Kidney (tissue), 14 donors: ENCODE results near the gene SPHK2. TPM values are rescaled to one million over a fixed set of nuclear protein-coding genes. Genes with fewer than 3 reads are reported as not detected.

Experiments
- DNase-seq, 5 donors: peaks; one replicate each; pipeline ENCODE4 v3.0.0-alpha.2; 2013 to 2020
- FAIRE-seq: peaks from 2 replicates; lab custom pipeline; 2012; peaks lifted over from hg19 to GRCh38; lab: Jason Lieb, UNC
- H3K27ac ChIP-seq, 2 donors: one replicate each; pipeline ENCODE4 v1.7.0; 2013; ENCODE audit warnings: low read depth in 2 of 2, low read length in 2 of 2, inconsistent platforms in 1 of 2
- H3K27me3 ChIP-seq: one replicate; pipeline ENCODE4 v1.7.1; 2013; ENCODE audit warnings: low read length, inconsistent platforms; ENCODE audit not compliant: control insufficient read depth, insufficient read depth
- H3K36me3 ChIP-seq, 3 donors: one replicate each; pipeline versions ENCODE4 v1.7.0 to v1.7.1; 2013; ENCODE audit warnings: low read length in 3 of 3, control low read depth in 1 of 3, inconsistent platforms in 1 of 3; ENCODE audit not compliant: insufficient read depth in 3 of 3, control insufficient read depth in 2 of 3
- H3K4me1 ChIP-seq, 3 donors: one replicate each; pipeline versions ENCODE4 v1.7.0 to v1.7.1; 2013; ENCODE audit warnings: low read length in 3 of 3, inconsistent platforms in 1 of 3, low read depth in 1 of 3; ENCODE audit not compliant: control insufficient read depth in 2 of 3, insufficient read depth in 2 of 3
- H3K4me3 ChIP-seq, 3 donors: one replicate each; pipeline versions ENCODE4 v1.7.0 to v1.8.1; 2013; ENCODE audit warnings: low read length in 3 of 3, control low read depth in 1 of 3, inconsistent platforms in 1 of 3
- H3K9ac ChIP-seq, 3 donors: one replicate each; pipeline versions ENCODE4 v1.7.0 to v1.7.1; 2013; ENCODE audit warnings: low read length in 3 of 3, control low read depth in 1 of 3, inconsistent platforms in 1 of 3
- H3K9me3 ChIP-seq, 3 donors: one replicate each; pipeline versions ENCODE4 v1.7.0 to v1.7.1; 2013; ENCODE audit warnings: low read length in 3 of 3, control low read depth in 1 of 3, inconsistent platforms in 1 of 3; ENCODE audit not compliant: control insufficient read depth in 2 of 3, insufficient read depth in 1 of 3
- CTCF ChIP-seq: IDR thresholded peaks from 3 replicates; pipeline ENCODE4 v1.5.1; 2012; ENCODE audit warnings: mild to moderate bottlenecking, moderate library complexity, borderline replicate concordance; ENCODE audit not compliant: insufficient read depth; ENCODE audit errors: extremely low read depth
- intact Hi-C: fragments of 100-400 bp; cut with DNase I; formaldehyde crosslinking; loops from one replicate; pipeline ENCODE4 v1.11.1; 2022
- polyA plus RNA-seq: library from polyadenylated mRNA; stranded (reverse); fragments of 350-450 nt; fragmentation: Illumina TruSeq; extraction: RNeasy Lipid Tissue Mini Kit (QIAGEN cat#74804); gene quantifications from one replicate; pipeline ENCODE4 v1.2.3, GENCODE V29; 2014; ENCODE audit warnings: low read depth, low replicate concordance; ENCODE audit not compliant: insufficient read depth
- total RNA-seq: library from RNA; stranded (reverse); fragmentation: NEBNext Ultra II Directional; extraction: Animal tissue kit (Norgen Biotek cat#: 25700); gene quantifications from one replicate; pipeline ENCODE4 v1.2.1, GENCODE V29; 2021
- donor health status: control.
- donor health status: control.
- donor health status: control.
- donor health status: control.
- donor health status: control.
- donor health status: DM: yes; HTN: yes; CAD: no.
- donor health status: Normal renal cell carcinoma (clear cell type).

SPHK2 gene
- total and polyA plus RNA-seq, 2 donors from 2014 or later: 23.3 to 37.2 TPM

GRCh38 chr19:48598996-48599700 lies 20.2 kb upstream of the SPHK2 start:
- DNase-seq: peak in 3 of 5 donors; percentile 37 to 62 (median 44)
- H3K27me3 ChIP-seq: no peaks in the 10 kb centered on the region
- H3K27ac ChIP-seq: no peak overlapping the region
- H3K9me3 ChIP-seq: no peaks in the 10 kb centered on the region
- H3K9ac ChIP-seq: no peak overlapping the region
- no peak for TF ChIP-seq CTCF
- H3K4me1 ChIP-seq: no peaks in the 10 kb centered on the region
- FAIRE-seq: no peak
- no peaks in the 10 kb centered on the region for H3K36me3 ChIP-seq
- intact Hi-C loops: no loop called here
- no peak overlapping the region for H3K4me3 ChIP-seq

- H3K4me1 ChIP-seq: no peaks in the 10 kb centered on the region
- FAIRE-seq (no peak), DNase-seq (no peak)
- H3K9ac ChIP-seq: no peak overlapping the region
- no peak for TF ChIP-seq CTCF
- no peaks in the 10 kb centered on the region for H3K9me3 ChIP-seq
- H3K27me3 ChIP-seq: no peaks in the 10 kb centered on the region
- no peak overlapping the region for H3K4me3 ChIP-seq
- H3K27ac ChIP-seq: no peak overlapping the region
- H3K36me3 ChIP-seq: no peaks in the 10 kb centered on the region
- intact Hi-C loops: no loop called here
Observed at GRCh38 chr19:48600679-48601417, 18.5 kb upstream of the SPHK2 start.

- Histone ChIP-seq H3K9ac (no peak overlapping the region), H3K4me3 (no peak overlapping the region)
- FAIRE-seq: no peak
Observed at GRCh38 chr19:48603001-48603400, 16.3 kb upstream of the SPHK2 start.

More at GRCh38 chr19:48603001-48603400, 16.3 kb upstream of the SPHK2 start:
- intact Hi-C loops: no loop called here
- H3K27me3 ChIP-seq: no peaks in the 10 kb centered on the region
- no peak for TF ChIP-seq CTCF
- DNase-seq: no peak
- no peaks in the 10 kb centered on the region for H3K36me3 ChIP-seq
- H3K9me3 ChIP-seq: no peaks in the 10 kb centered on the region
- no peaks in the 10 kb centered on the region for H3K4me1 ChIP-seq
- no peak overlapping the region for H3K27ac ChIP-seq
